HG02840 (cell line): ENCODE measurements around the gene HOXA11.

Source experiments
- ATAC-seq: cut with Tn5 transposase; IDR thresholded peaks from one replicate; pipeline ENCODE4 v1.9.1; 2021; ENCODE audit warnings: mild to moderate bottlenecking, moderate library complexity, moderate number of reproducible peaks; ENCODE audit not compliant: unreplicated experiment, low FRiP score

Gene HOXA11

DNA sequence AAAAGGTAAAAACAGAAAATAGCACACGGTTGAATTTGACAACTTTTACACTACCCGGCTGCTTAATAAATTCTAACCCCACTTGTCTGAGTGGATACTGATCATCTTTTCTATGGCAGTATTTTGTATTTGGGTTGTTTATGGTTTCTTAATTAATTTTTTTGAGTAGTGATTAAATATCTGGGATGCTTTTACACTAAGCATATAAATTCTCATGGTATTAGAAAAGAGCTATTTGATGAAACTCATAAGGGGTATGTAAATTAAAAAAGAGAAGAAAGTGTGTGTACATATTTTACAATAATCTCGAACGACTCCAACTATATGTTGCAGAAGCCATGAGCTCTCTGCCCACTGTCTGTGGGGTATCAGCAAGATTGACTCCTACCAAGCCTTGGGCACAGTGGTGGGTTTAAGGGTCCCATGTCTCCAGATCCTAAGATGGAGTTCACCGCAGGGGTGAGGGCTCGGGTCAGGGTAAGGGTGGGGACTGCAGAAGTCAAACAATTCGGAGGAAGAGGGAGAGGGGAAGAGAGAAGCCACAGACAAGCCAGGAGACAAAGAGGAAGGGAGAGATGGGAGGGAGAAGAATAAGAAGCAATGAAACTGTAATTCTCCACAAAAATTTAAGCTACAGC lies 22.4 kb upstream of the HOXA11 start:
- no peak for ATAC-seq

DNA sequence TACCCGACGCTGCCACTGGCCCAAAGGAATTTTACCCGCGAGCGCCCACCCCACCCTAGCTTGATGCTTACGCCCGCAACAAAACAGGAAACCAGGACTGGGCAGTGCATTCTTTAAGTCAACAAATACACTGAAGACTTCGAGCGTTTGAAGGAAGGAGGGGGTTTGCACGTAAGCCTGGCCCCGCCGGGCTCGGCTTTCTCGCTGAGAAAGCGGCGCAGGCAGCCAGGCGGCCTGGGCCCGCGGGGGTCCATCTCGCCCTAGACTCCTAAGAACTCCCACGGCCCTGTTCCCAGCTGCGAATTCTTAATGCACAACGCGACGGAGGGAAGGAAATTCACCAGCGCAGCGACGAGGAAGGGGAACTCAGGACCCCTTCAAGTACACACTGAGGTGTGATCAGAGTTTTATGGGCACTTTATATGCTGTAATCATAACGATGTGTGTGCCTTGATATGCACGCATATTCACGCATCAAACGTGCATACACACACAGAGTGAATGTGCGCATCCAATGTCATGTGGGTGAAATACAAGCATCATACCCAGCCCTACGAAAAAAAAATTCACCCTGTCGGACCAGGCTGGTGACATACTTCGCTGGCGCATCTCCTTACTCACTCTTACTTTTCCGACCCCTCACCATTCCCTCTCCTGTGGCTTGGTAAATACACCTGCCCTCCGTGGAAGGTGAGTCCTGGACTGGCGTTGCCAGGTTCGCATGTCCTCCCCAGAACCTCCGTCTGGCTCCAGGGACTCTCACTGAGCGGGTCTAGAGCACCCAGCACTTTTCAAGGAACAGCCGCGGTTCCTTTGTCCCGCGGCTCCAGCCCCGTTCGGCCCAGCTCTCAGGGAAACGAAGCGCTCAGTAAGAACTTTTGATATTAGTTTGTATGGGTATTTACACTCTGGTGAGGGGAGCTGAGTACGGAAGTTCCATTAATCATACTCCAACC lies 20.6 kb upstream of the HOXA11 start:
- ATAC-seq, result no peak

DNA sequence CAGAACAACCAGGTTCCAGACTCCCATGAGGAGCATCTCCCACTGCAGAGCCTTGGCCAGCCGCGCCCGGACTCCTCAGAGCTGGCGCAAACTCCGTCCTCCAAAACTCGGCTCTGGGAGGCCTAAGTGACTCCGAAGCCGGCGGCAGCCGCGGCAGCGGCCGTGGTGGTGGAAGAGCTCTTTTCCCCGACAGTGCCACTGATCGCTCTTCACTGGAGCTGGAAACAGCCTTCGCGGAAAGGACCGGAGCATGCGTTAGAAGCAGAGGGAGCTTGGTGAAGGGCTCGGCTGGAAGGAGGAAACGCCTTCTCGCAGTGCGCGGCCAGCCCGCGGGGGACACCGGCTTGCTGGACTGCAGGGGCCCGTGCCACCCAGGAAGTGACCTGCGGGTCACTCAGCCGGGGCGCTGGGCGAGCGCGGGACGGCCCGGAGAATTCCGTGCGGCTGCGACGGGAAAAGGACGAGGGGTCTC lies 19.9 kb upstream of the HOXA11 start:
- ATAC-seq, result no peak

DNA sequence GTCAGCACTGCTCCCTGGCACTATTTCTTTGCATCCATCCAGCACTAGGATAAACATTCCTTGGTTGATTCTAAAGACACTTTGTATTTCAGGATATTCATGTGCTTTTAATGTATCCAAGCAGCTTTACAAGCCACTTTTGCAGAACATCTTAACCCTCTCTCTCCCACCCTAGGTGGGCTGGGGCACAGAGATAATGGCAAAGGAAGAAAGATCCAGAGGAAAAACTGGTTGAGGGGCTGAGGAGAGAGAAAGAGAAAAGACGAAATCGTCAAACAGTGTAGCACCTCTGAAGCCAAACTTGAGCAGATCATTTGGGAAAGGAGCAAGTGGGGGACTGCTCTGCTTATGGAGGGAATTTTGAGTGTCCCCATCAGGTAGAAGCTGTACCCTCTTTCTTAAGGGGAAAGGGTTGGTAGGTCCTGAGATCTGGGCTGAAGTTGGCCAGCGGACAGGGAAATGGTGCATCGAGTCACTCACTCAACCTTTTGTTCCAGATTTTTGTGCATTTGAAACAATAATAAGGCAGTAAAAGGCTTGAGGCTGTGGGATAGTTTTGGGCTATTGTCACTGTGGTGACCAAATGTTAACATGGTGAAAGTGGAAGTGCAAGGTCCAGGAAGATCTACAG lies 19.0 kb upstream of the HOXA11 start:
- ATAC-seq, result no peak

DNA sequence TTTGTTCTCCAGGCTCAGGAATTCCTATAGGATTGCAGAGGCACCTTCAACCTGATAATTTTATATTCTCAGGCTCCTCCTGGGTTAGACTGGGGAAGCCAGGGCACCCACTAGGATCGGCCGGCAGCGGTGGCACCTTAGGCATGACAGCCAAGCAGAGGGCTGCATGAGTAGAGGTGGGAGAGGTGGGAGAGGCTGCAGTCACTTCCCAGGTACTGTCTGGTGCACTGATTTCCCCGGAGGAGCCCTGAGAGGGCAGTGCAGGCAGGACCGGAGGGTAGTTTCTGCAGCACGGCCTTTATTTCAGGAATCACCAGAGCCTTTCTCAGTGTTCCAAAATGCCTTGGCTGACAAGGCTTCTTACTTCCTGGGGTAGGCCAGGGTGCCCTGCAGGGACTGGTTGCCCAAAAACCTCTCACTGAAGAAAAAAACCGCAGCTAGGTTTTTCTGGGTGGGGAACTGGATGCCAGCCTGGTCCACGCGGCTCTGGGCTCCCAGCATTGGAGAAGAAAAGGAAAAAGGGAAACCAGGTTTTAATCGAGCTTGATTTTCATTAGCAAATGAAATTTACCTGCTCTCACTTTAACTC lies 18.4 kb upstream of the HOXA11 start:
- ATAC-seq, result no peak

DNA sequence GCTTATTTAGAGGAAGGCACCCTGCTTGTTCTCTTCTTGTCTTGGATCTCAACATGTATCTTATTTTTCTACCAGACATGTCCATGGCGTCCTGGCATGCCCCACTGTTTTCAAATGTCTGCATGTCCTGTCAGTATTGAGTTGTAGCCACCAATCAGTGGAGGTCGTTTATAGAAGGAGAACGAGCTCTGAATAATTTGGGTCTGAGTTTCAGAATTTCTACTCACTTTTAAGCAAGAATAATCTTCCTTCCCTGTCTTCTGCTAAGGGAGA lies 17.8 kb upstream of the HOXA11 start:
- no peak for ATAC-seq

DNA sequence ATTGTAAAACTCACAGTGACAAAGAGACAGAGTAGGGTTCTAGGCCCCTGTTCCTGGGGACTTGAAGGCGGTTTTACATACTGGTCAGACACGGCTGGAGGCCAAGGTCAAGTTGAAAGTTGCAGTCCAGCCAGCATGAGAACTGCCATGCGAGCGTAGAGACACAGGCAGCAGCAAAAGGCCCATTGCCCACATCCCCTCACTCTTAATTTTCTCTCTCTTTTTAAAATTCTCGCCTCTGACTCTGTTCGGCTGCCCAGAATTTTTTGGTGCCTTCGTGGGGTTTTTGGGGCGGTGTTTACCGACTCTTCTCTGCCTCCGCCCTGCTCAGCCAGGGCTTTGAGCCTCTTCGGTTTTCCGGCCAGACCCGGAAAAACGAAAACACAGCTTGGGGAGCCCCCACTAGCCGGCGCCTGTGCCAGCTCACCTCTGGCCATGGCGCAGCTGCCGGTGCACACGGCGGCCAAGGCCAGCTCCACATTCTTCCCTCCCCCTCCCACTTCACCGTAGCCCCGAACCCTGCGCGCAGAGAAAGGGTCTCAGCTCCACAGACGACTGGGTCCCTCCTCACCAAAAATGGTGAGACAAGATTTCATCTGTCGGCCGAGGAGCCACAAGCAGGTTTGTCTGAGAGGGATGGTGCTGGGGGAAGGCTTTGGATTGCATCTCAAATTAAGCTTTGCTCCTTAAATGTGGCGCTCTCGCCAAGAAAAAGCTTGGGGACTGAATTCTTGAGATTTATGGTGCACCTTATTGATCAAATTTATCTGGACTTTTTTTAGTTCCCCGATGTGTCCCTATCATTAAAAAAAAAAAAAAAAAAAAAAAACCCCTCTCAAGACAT lies 17.2 kb upstream of the HOXA11 start:
- ATAC-seq, result no peak

DNA sequence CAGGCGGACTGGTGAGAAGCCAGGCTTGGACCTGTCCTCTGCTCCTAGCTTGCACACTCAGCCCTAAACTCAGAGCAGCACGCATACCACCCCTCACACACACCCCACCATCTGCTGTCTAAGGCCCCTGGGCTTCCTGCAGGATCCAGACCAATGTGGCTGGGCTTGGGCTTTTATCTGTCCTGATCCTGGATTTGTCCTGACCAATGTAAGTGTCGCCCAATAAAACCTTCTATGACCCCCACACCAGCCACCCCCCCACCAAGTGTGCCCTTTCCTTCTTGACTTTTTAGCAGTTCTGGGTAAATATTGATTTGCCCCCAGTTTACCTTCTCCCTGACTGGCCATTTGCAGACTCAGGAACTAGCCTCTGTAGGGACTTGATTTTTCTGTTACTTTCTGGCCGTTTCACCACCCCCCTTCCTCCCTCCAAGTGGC lies 16.6 kb upstream of the HOXA11 start:
- no peak for ATAC-seq

DNA sequence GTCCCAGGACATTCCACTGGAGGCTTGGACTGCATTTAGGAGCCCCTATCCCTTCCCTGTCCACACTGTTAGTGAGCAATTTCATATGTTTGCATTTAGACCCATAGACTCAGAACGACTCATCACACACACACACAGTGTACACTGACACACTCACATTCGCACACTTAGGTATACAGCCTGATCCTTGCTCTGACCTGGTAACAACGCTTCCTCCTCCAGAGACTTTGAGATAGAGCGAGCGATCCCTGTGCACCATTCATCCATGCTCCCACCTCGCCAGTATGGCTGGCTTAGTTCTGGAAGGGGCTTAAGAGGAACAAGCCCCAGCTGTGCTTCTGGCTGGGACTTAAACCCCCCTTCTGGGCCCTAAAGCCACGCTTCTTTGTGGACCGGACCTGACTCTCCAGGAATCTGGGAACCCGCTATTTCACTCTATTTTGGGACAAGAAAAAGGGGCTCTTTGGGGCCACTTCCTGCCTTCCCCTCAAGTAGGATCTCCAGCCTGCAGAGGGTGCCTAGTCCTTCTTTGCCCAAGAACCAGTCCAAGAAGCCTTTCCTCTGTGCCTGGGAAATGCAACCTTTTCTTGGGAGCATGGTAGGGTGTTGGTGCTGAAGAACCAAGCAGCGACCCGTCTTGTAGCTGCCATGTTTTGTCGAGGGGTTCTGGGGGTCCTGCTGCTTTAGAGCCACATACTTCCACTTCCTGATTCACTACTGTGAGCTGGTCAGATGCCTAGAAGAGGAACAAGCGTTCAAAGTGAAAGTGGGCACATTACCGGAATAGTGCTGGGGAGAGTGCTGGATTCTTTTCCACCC lies 15.9 kb upstream of the HOXA11 start:
- ATAC-seq, result no peak

DNA sequence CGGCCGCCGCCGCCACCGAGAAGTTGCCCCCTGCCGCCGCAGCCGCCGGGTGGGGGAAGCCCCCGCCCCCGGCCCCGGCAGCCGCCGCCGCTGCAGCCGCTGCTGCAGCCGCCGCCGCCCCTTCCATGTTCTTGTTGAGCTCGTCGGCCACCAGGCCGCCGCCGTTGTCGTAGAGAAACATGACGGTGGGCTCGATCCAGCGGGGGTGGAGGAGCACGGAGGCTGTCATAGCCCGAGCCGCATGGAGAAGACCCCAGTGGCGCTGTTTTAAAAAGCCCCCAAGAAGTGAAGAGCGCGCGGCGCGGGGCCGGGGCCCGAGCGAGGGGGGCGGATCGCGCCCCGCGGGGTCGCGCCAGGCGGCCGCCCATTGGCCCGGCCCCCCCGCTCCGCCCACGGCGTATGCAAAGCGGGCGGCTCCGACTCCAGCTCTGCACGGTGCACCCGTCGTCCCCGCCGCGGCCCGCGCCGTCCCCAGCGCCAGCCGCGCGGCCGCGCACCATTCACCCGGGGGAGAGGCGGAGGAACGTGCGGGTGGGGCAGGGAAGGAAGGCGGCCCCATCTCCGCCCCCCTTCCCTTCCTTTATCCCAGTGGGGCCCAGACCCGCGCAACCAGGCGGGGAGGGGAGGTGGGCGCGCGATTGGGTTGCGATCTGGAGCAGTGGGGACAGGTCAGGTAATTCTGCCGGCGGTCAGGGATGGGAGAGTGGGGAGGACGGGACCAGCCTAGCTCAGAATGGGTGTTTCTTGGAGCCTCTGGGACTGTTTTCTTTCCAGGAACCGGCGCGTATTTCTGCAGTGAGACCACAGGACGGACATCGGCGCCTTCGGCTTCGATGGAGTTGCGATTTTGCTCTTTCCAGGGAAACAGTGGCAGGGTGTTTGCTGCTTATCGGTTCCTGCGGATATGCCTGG lies 15.1 kb upstream of the HOXA11 start, which contains the start of gene HOXA13:
TSS of gene HOXA13 (minus strand) at position 243 of the 912 bp plus-strand sequence. CDS start at position 229, 14 bp downstream.
- no peak for ATAC-seq

DNA sequence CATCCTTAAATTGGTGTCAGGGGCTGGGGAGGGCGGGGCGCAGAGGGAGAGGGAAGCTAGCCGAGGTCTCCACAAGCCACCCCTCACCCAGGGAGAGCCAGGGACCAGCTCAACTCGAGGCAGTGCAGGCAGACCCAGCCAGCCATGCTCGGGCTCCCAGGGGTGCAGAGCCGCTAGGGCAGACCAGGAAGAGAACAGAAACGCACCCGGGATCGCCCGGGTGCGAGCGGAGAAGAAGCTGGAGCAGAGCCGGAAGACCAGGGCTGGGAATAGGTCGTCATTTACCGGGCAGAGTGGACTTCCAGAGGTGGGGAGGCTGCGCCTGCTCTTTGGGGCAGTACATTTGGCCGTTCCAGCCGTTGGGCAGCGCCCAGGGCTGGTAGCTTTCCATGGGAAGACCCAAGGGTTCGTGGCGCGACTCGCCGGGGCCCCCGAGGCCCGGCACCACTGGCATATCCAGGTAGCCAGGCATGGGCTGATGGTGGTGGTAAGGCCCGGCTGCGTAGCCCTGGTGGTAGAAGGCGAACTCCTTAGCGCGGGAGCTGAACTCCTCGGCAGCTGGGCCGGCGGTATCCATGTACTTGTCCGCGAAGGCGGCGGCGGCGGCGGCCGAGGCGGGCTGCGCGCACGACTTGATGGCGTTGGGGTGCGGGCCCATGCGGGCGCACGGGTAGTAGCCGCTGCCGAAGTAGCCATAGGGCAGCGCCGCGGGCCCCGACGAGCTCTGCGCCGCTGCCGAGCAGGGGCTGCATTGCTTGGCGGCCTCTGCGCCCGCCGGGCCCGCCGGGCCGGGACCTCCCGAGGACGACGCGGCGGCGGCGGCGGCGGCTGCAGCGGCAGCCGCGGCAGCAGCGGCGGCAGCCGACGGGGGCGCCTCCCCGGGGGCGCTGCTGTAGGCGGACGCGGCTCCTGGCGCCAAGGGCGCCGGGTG lies 14.1 kb upstream of the HOXA11 start:
- no peak for ATAC-seq

DNA sequence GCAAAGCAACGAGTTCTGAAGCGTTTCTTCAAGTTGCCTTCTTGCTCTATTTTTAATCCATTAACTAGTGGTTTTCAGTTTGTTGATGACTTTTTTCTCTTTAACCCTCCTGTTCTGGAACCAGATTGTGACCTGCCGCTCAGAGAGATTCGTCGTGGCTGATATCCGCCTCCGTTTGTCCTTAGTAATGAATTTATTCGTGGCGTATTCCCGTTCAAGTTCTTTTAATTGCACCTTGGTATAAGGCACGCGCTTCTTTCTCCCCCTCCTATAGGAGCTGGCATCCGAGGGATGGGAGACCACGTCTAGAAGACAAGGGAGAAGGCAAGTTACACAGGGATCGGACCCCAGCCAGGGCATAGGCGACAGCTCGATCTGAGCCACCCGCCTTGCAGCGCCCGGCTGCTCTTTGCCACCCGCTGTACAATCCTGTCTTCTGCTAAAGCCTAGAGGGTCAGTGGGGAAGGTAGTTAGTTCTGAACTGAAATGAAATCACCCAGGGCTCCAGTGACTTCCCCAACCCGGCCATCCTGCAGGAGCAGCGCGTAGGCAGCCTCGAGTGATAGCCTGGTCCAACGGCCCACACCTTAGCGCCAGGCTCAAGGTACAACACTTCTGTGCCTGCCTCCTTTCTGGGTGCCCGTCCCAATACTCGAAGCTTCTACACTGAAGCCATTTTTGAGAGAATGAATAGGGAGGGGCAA lies 13.3 kb upstream of the HOXA11 start:
- no peak for ATAC-seq

DNA sequence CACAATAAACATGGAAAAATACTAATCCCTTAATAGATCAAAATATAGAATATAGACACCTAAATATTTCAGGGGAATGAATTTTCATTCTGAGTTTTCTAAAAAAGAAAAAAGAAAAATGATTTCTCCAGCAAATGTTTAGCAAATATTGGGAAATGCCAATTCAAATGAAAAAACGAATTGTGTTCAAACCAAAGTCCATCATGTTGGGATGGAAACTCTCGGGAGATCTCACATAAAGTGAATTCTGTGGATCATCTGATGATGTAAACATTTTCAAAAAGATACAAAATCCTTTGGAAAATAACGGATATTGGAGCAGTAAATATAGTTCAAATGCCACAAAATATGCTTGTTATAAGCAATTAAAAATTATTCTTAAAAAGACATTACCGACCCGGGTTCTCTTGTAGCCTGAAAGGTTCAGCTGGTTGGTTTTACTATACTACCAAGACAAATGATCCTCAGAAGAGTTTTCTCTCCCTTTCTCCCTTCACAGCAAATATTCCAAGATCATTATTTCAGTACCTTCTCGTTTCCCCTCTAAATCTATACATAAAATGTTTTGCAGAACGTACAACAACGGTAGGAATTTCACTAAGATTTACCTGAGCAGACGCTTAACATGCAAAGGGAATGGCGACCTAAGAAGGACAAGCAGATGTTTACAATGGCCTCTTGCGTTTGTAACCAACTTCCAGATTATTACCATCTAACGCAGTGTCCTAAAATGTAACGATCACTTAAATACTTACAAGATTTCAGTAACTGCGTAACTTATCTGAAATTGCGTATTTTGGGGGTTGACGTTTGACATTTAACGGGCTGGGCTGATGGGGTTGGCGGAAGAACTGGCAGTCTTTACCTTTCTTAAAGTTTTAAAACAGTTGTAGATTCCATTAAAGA lies 12.4 kb upstream of the HOXA11 start:
- ATAC-seq, result no peak

DNA sequence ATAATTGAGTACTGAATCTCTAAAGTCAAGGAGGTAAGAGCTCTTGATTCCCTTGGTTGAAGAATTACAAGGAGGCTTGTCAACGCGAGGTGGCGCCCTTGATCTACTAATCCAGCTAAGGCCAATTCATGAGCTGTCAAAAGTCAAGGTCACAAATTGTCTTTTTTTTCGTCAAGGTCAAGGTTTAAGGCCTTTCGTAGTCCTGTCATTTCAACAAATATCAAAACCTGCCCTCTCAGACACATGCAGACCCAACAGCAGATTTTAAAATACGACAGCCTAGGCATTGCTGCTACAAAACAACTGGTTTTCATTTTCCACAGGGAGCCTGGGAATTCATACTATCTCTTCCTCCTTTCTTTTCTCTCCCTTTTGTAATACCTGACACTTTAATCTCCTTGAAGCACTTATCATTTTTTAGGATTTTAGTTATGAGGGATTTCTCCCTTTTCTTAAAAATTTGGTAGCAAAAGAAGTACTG lies 11.3 kb upstream of the HOXA11 start:
- ATAC-seq, result no peak

DNA sequence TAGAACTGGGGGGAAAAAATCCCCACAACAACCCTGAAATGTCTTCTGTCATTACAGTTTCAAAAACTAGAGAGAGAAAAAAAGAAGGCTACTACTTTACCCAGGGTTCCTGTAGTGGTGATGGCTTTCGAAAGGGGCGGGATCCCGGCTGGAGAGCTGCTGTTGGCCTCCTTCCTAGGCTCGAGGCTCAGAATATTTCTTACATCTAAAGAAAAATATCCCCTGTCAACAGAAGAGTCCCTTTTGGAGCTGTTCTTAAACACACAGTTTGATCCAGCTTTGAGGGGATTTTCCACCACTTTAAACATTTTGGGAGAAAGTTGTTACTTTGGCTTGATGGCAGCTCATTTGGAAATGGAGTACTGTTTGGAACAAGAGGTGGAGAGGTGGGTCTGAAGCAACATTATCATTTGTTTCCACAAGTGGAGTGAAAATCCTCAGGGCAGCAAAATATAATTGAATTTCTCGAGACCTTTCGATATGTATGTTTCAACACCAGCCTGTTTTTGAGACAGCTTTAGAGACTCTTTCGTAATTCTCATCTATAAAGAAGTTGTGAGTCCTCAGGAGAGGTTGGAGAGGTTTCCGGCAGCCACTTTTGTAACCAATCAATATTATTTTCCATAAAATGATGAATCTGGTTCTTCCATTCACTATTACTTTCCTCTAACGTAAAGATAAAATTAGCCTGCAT lies 9.8 kb upstream of the HOXA11 start:
- no peak for ATAC-seq
